ENCODE data around the gene MIDN. TPM values are rescaled to one million over a fixed set of nuclear protein-coding genes. Genes with fewer than 3 reads are reported as not detected.

The MIDN gene
- total and polyA plus RNA-seq, 2 donors (not counting 3 experiments of a cell fraction or from before 2014, with no cell fraction given) = 20.0 to 85.9 TPM

GRCh38 chr19:1307320-1307719, 58.9 kb downstream of the MIDN start:
- no peak overlapping the region for H2AFZ ChIP-seq (ENCODE audit: low read depth, low read length)
- H3K4me3 ChIP-seq (replicated peaks in 1 of 3; ENCODE audit: insufficient read depth in 1 of 3, low read depth in 1 of 3, low read length in 3 of 3) = no peak overlapping the region
- no peaks in the 10 kb centered on the region for H3K9me1 ChIP-seq (replicated peaks; ENCODE audit: control insufficient read depth, extremely low read depth, insufficient read depth, low read length)
- no peaks in the 10 kb centered on the region for H4K20me1 ChIP-seq (replicated peaks; ENCODE audit: control insufficient read depth, extremely low read depth, insufficient read depth, low read length)
- FAIRE-seq (no peak), DNase-seq (ENCODE audit: low read depth, low spot score) (no peak)
- no peaks in the 10 kb centered on the region for H3K36me3 ChIP-seq (ENCODE audit: control insufficient read depth in 2 of 2, extremely low read depth in 1 of 2, insufficient read depth in 2 of 2, low read length in 2 of 2)
- no peak overlapping the region for H3K4me2 ChIP-seq (ENCODE audit: insufficient read depth, low read length)
- H3K27me3 ChIP-seq (ENCODE audit: control insufficient read depth in 2 of 2, insufficient read depth in 2 of 2, low read length in 2 of 2) = no peaks in the 10 kb centered on the region
- H3K79me2 ChIP-seq (ENCODE audit: control insufficient read depth, insufficient read depth, low read length) = no peaks in the 10 kb centered on the region
- TF ChIP-seq POLR2A (IDR thresholded peaks at IDR 0.05; ENCODE audit: low read depth, low read length) (no peak), JUN (IDR thresholded peaks at IDR 0.05; ENCODE audit: borderline replicate concordance, insufficient read depth, insufficient read length, low read depth) (no peak)
- no peaks in the 10 kb centered on the region for H3K9me3 ChIP-seq (replicated peaks; ENCODE audit: control insufficient read depth, insufficient read depth, low read length)
- ChIA-PET POLR2A (no interaction called here), CTCF (interaction anchor here (1.2 to 1.7 kb wide), 2 partner anchors 9 to 28 kb away, joined by 3 to 5 read pairs; no protein-coding TSS in a partner anchor)
- no peak overlapping the region for H3K27ac ChIP-seq (ENCODE audit: insufficient read depth, low read depth, low read length)
- dilution Hi-C loops (cut with MboI; ENCODE audit: extremely low pct_ligation_motif_present, low sequenced_read_pairs) = no loop called here
- no peak overlapping the region for H3K9ac ChIP-seq (replicated peaks; ENCODE audit: extremely low read depth, insufficient read depth, low read length)
- no peaks in the 10 kb centered on the region for H3K4me1 ChIP-seq (ENCODE audit: control insufficient read depth, extremely low read depth, insufficient read depth, low read length)
- BruUV-seq (replicated peaks) = no TSS peak
- intact Hi-C loops (cut with micrococcal nuclease) = no loop called here

GRCh38 chr19:1307755-1308303, 59.4 kb downstream of the MIDN start:
- CTCF ChIA-PET = interaction anchor here (1.2 to 1.7 kb wide), 2 partner anchors 8 to 28 kb away, joined by 3 to 5 read pairs; no protein-coding TSS in a partner anchor
- TF ChIP-seq MYC (IDR thresholded peaks at IDR 0.05; ENCODE audit: low read depth, low read length) = no peak
- TF ChIP-seq JUN (IDR thresholded peaks at IDR 0.05; ENCODE audit: borderline replicate concordance, insufficient read depth, insufficient read length, low read depth) = no peak
- no peak for TF ChIP-seq MAX (IDR thresholded peaks at IDR 0.05; ENCODE audit: insufficient read depth, insufficient read length)
- no peak for TF ChIP-seq FOS (IDR thresholded peaks at IDR 0.05; ENCODE audit: borderline replicate concordance, insufficient read depth, low read length)
- TF ChIP-seq GATA2 (IDR thresholded peaks at IDR 0.05; ENCODE audit: insufficient read depth, insufficient read length, low read depth, low read length) = no peak
- no peak for TF ChIP-seq EZH2 (IDR thresholded peaks at IDR 0.05; ENCODE audit: borderline replicate concordance, low read depth, low read length, severe bottlenecking)
- no peak for TF ChIP-seq CTCF (IDR thresholded peaks at IDR 0.05; ENCODE audit: extremely low read depth in 1 of 2, insufficient read depth in 1 of 2, low read depth in 1 of 2, low read length in 2 of 2)
- TF ChIP-seq POLR2A (IDR thresholded peaks at IDR 0.05; ENCODE audit: low read depth, low read length) = no peak
- TF ChIP-seq POLR2AphosphoS5 (IDR thresholded peaks at IDR 0.05; ENCODE audit: insufficient read depth, low read depth, low read length) = no peak

More at GRCh38 chr19:1307755-1308303, 59.4 kb downstream of the MIDN start:
- no peak overlapping the region for H3K4me3 ChIP-seq (replicated peaks in 1 of 3; ENCODE audit: insufficient read depth in 1 of 3, low read depth in 1 of 3, low read length in 3 of 3)
- no peaks in the 10 kb centered on the region for H3K36me3 ChIP-seq (ENCODE audit: control insufficient read depth in 2 of 2, extremely low read depth in 1 of 2, insufficient read depth in 2 of 2, low read length in 2 of 2)
- no peaks in the 10 kb centered on the region for H3K79me2 ChIP-seq (ENCODE audit: control insufficient read depth, insufficient read depth, low read length)
- DNase-seq (ENCODE audit: low read depth, low spot score) = no peak
- dilution Hi-C loops (cut with MboI; ENCODE audit: extremely low pct_ligation_motif_present, low sequenced_read_pairs) (no loop called here), intact Hi-C loops (cut with micrococcal nuclease) (no loop called here)
- H3K27me3 ChIP-seq (ENCODE audit: control insufficient read depth in 2 of 2, insufficient read depth in 2 of 2, low read length in 2 of 2) = no peaks in the 10 kb centered on the region
- H3K4me1 ChIP-seq (ENCODE audit: control insufficient read depth, extremely low read depth, insufficient read depth, low read length) = no peaks in the 10 kb centered on the region
- no peak for FAIRE-seq
- no peaks in the 10 kb centered on the region for H3K9me3 ChIP-seq (replicated peaks; ENCODE audit: control insufficient read depth, insufficient read depth, low read length)
- H3K27ac ChIP-seq (ENCODE audit: insufficient read depth, low read depth, low read length) = no peak overlapping the region
- POLR2A ChIA-PET = interaction anchor here (0.6 kb wide), 1 partner anchor 9 kb away, joined by 3 read pairs; no protein-coding TSS in a partner anchor
- no peak overlapping the region for H3K4me2 ChIP-seq (ENCODE audit: insufficient read depth, low read length)
- BruUV-seq (replicated peaks) = no TSS peak
- no peak overlapping the region for H3K9ac ChIP-seq (replicated peaks; ENCODE audit: extremely low read depth, insufficient read depth, low read length)
- H3K9me1 ChIP-seq (replicated peaks; ENCODE audit: control insufficient read depth, extremely low read depth, insufficient read depth, low read length) = no peaks in the 10 kb centered on the region
- H4K20me1 ChIP-seq (replicated peaks; ENCODE audit: control insufficient read depth, extremely low read depth, insufficient read depth, low read length) = no peaks in the 10 kb centered on the region
- no peak overlapping the region for H2AFZ ChIP-seq (ENCODE audit: low read depth, low read length)

Measured in endothelial cell of umbilical vein (primary cell).